GM04503 (cell line): ENCODE results near the gene C1QB.
A peak's percentile ranks its signal among the peaks of the same experiment; 100 is the strongest.
"Not testable (repeated sequence)": the region's sequence is repeated elsewhere in the genome, so short reads cannot be mapped to it uniquely, and the experiment has no call there.

ENCODE experiments used
- DNase-seq: peaks from one replicate; pipeline ENCODE4 v3.0.0-alpha.2; 2012; ENCODE audit warnings: low read depth

C1QB gene

DNA sequence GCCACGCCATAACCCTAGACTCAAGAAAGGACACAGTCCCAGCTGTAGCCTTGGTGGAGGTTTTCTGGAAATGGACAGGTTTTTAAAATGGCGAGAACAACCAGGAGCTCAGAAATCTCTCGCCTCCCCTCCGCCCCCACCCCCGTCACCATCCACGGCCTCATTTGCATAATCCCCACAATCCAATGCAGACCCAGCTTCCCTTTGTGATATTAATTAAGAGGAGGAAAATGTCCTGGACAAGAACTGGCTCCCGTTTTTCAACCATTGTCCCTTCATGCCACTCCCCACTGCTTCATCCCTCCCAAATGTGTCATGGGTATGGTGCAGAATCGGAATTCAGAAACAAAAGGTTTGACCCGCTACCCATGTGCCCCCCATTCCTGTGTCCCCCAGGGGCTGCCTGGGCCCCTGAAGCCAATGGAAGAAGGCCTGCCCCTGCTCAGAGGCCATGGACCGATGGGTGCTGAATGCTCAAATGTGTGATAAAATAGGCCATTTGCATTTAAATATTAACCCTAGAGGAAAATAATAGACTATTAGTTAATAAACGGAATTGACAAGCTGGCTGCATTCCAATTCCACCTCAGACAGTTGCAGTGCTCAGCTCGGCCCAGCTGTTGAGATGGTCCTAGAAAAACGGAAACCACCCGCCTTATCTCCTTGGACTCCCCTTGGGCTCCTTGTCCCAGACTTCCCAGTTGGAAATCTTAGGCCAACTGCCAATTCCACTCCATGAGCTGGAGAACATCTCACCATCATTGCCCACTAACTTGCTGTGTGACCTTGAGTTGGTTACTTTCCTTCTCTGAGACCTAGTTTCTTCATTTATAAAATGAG, 46.9 kb downstream of the C1QB start:
- DNase-seq = no peak

DNA sequence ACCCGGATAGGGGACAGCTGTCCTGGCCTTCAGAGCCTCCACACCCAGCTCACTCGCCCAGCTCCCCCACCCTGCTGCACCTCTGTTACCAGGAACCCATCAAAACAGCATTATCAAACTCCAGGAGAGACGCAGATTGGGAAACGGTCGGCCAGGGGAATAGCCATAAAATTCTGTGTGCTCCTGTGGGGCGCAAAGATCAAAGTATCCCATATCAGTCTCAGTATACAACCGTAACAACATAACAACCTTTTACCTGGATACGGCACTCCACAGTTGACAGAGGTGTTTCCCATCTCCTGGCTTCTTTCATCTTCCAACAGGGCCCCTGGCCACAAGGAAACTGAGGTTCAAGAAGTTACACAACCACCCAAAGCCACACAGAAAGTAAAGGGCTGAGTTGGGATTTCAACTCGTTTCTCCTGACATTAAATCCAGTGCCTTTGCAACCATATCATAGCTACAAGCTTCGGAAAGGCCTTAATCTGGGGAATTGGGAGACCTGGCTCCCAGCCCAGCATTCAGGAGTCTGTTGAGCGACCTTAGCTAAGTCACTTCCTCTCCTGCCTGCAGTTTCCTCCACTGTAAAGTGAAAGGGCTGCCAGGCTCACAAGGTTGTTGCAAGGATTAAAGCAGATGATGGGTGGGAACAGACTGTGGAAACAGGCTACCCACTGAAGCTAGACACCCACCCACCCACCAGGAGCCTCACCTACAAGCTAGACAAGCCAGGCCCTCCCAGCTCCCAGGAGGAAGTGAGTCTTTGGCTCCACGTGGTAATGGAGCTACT, 49.5 kb downstream of the C1QB start:
- no peak for DNase-seq

DNA sequence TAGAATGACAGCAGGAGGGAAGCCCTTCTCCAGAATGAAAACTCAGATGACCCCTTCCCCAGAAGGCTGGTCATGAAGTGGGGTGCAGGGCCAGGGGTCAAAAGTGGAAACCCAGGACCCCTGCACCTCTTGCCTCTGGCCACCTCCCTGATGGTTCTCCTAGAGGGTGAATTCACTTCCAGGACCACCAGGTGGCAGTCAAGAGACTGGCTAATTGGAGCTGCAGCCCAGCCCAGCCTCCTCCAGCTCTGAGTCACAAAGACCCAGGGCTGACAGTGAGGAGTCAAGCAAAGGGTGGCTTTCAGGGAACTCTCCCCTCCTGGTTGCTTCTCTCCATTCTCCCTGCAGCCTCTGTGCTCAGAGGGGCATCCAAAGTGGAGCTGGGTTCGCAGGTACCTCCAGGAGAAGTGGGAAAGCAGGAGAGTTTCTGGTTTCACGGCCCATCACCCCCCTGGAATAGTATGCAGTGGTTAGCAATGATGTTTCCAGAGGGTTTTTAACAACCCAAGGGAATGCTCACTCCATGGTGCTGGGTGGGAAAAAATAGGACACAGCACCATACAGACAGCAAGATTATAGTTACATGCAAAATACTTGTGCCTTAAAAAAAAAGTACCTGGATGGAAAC, 51.5 kb downstream of the C1QB start:
- DNase-seq = peak; percentile 20

DNA sequence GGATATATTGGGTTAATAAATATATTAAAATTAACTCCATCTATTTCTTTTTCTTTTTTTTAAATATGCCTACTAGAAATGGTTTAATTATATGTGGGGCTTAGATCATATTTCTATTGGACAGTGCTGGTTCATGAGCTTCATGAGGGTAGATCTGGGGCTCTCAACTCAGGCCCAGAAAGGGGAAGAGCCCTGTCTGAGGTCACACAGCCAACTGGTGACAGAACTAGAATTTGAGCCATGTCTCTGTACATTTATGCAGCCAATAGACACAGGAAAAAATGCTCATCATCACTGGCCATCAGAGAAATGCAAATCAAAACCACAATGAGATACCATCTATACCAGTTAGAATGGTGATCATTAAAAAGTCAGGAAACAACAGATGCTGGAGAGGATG, 52.5 kb downstream of the C1QB start:
- DNase-seq = no peak

DNA sequence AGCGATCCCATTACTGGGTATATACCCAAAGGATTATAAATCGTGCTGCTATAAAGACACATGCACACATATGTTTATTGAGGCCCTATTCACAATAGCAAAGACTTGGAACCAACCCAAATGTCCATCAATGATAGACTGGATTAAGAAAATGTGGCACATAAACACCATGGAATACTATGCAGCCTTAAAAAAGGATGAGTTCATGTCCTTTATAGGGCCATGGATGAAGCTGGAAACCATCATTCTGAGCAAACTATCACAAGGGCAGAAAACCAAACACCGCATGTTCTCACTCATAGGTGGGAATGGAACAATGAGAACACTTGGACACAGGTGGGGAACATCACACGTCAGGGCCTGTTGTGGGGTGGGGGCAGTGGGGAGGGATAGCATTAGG, 53.1 kb downstream of the C1QB start:
- DNase-seq = not testable (repeated sequence)

DNA sequence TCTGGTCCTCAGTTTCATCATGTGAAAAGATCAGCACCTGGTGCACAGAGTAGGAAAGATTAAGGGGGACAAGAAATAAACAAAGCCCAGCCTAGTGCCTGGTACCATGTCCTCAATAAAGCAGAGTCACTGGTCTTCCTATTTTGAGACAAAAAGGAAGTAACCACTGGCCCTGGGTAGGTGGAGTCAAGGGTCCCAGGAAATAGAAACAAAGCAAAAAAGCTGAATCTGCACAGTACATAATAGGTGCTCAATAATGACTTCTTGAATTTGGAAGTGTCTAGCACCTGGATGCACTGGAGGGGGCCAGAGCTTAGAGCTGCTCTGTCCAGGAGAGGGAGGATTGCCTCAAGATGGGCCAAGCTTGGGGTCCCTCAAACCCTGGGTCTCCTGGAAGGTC, 55.7 kb downstream of the C1QB start:
- no peak for DNase-seq

DNA sequence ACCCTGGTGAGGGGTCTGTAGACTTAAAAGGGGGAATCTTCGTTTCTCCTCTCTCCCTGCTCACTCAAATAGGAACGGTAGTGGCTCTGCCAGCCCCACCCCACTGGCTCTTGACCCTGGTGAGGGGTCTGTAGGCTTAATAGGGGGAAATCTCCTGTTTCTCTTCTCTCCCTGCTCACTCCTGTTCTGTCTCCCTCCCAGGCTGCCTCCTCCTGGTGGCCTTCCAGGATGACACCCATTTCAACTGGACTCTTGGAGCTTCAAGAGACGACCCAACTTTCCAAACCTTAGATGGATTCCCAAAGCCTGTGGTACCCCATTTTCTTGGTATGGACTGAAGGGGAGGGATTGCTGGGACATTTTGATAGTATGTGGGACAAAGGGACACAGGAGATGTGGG, 56.2 kb downstream of the C1QB start:
- DNase-seq = no peak

DNA sequence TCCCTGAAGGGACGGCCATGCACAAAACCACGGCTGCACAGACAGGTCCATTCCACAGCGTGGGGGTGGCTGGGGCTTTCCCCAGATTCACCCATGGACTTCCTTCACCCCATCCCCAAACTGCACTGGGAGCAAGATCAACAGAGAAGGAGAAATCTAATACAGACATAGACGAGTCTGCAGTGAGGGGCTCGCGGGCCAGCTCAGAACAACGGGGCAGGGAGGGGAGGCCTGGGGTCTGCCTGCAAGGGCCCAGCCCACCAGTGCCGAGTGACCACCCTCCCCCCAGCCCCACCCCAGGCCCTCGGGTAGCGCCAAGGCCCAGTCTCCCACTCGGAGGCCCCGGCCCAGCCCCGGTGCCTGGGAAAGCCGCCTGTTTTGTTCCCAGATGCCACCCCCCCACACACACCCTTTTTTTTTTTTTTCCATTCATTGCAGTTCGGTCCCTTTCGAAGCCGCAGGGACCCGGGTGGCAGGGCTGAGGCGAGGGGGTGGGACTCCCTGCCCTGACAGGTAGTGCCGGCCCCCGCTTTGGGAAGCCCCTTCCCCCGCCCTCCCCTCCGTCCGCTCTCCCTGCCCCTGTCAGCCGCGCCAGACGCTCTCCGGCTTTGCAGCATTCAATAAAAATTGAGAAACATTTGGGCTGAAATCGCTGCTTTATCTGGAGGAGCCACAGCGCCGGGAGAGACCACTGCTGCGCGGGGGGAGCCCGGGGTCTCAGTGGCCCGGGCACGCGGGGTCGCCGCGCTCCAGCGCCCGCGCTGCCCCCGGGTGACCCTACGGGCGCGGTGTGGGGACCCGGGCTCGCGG, 57.1 kb downstream of the C1QB start:
- DNase-seq = no peak

DNA sequence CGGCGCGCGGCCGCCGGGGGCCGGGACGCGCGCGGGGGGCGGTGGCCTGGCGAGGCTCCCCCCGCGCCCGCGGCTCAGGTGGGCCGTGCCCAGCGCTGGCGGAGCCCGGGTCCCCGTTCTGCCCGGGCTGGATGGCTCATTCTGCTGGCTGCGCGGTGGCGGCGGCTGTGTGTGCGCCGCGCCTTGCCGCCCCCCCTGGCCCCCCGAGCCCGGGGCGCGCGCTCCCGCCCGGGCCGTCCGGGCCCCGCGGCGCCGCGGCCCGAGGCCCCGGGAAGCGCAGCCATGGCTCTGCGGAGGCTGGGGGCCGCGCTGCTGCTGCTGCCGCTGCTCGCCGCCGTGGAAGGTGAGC, 57.6 kb downstream of the C1QB start, which contains the start of gene EPHB2:
EPHB2 (plus strand) TSS at position 139 of the 349 bp plus-strand sequence; CDS start at position 283, 144 bp downstream.
- DNase-seq = no peak

DNA sequence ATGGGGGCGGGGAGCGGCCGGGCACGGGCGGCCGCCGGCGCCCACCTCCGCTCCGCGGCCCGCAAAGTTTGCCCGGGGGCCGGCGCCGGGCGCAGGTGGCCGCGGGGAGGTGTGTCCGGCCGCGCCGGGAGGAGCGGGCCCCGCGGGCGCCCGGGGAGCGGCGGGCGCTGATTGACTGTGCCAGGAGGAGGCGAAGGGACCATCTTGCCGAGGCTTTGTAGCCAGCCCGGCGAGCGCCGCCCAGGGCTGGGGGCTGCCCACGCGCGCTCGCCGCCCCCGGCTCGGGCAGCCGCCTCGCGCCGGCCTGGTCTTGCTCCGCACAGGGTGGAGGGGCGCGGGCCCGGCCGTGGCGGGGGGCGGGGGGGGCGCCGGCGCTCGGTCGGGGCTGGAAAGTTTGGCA, 58.0 kb downstream of the C1QB start:
- no peak for DNase-seq
